Activated naive CD4-positive, alpha-beta T cell treated with anti-CD3 and anti-CD28 coated beads for 36 hours (primary cell): ENCODE data around the gene FRMD4B. TPM values are rescaled to one million over a fixed set of nuclear protein-coding genes. Genes with fewer than 3 reads are reported as not detected.

ENCODE experiments used
- CTCF ChIA-PET: fragments of 350-600 bp; sonication (Branson Sonifier 250); formaldehyde crosslinking; loops from one replicate; lab custom pipeline; 2021; ENCODE audit warnings: antibody characterized with exemption; lab: Charles Lee
- DNase-seq: peaks from one replicate; pipeline ENCODE4 v3.0.0-alpha.2; 2020
- H3K27ac Mint-ChIP-seq: one replicate; pipeline ENCODE4 v1.8.0; 2021; ENCODE audit warnings: mild to moderate bottlenecking, mixed read lengths
- H3K27me3 Mint-ChIP-seq: one replicate; pipeline ENCODE4 v1.8.0; 2021; ENCODE audit warnings: low read depth, mixed read lengths
- H3K36me3 Mint-ChIP-seq: one replicate; pipeline ENCODE4 v1.8.0; 2021; ENCODE audit warnings: low read depth, mixed read lengths
- H3K4me1 Mint-ChIP-seq: one replicate; pipeline ENCODE4 v1.8.0; 2021; ENCODE audit warnings: low read depth, mixed read lengths
- H3K4me3 Mint-ChIP-seq: one replicate; pipeline ENCODE4 v1.8.0; 2021; ENCODE audit warnings: mild to moderate bottlenecking, moderate library complexity, mixed read lengths
- H3K9me3 Mint-ChIP-seq: one replicate; pipeline ENCODE4 v1.8.0; 2021; ENCODE audit warnings: mixed read lengths
- intact Hi-C: fragments of 100-400 bp; cut with micrococcal nuclease; formaldehyde crosslinking; loops from one replicate; pipeline ENCODE4 v1.15.1; 2023
- total RNA-seq, 2 experiments: library from RNA; stranded (reverse); gene quantifications; one replicate each; pipeline ENCODE4 v1.2.3, GENCODE V29; 2021

Gene FRMD4B
- total RNA-seq, 2 experiments from 2014 or later: 11.9 to 12.1 TPM

- Mint-ChIP-seq H3K27me3 (no peaks in the 10 kb centered on the region), H3K9me3 (no peaks in the 10 kb centered on the region), H3K27ac (no peak overlapping the region), H3K36me3 (no peaks in the 10 kb centered on the region), H3K4me1 (no peaks in the 10 kb centered on the region), H3K4me3 (no peak overlapping the region)
- intact Hi-C loops: no loop called here
- no peak for DNase-seq
- CTCF ChIA-PET: interaction anchor here (0.6 to 4.1 kb wide), 5 partner anchors 13 to 152 kb away, joined by 3 to 28 read pairs (median 3); no protein-coding TSS in a partner anchor
These were observed 72.6 kb downstream of the FRMD4B start for GRCh38 chr3:69313251-69313650.

- no peak overlapping the region for H3K4me3 Mint-ChIP-seq
- intact Hi-C loops: loop anchor here (1.0 to 5.0 kb wide), 2 partner anchors 189 to 637 kb away; no protein-coding TSS in a partner anchor
- no peaks in the 10 kb centered on the region for H3K9me3 Mint-ChIP-seq
- no peaks in the 10 kb centered on the region for H3K36me3 Mint-ChIP-seq
- peak; percentile 12 for DNase-seq
- CTCF ChIA-PET: interaction anchor here (0.9 to 9.3 kb wide), 7 partner anchors 11 to 148 kb away, joined by 3 to 312 read pairs (median 3); no protein-coding TSS in a partner anchor
- H3K4me1 Mint-ChIP-seq: peaks cover 18% of the 10 kb centered on the region
- no peaks in the 10 kb centered on the region for H3K27me3 Mint-ChIP-seq
- H3K27ac Mint-ChIP-seq: no peak overlapping the region
These were observed 76.1 kb downstream of the FRMD4B start for GRCh38 chr3:69309814-69310213.

- CTCF ChIA-PET: interaction anchor here (0.5 to 9.3 kb wide), 55 partner anchors 8 to 636 kb away, joined by 3 to 312 read pairs (median 5); partner anchors contain the start of gene LMOD3
- Mint-ChIP-seq H3K4me3 (no peak overlapping the region), H3K4me1 (peaks cover 24% of the 10 kb centered on the region)
These were observed 79.4 kb downstream of the FRMD4B start for GRCh38 chr3:69306239-69307185.

GRCh38 chr3:69305011-69305410 lies 80.9 kb downstream of the FRMD4B start:
- Mint-ChIP-seq H3K27me3 (no peaks in the 10 kb centered on the region), H3K9me3 (no peaks in the 10 kb centered on the region), H3K4me3 (no peak overlapping the region), H3K36me3 (no peaks in the 10 kb centered on the region), H3K4me1 (peaks cover 24% of the 10 kb centered on the region), H3K27ac (no peak overlapping the region)
- DNase-seq: peak; percentile 45
- intact Hi-C loops: loop anchor here (1.0 to 5.0 kb wide), 8 partner anchors 17 to 642 kb away; no protein-coding TSS in a partner anchor
- CTCF ChIA-PET: interaction anchor here (0.8 to 9.3 kb wide), 21 partner anchors 10 to 185 kb away, joined by 3 to 312 read pairs (median 6); partner anchors contain the start of gene LMOD3

More at GRCh38 chr3:69306239-69307185, 79.4 kb downstream of the FRMD4B start:
- Mint-ChIP-seq H3K9me3 (no peaks in the 10 kb centered on the region), H3K36me3 (no peaks in the 10 kb centered on the region), H3K27me3 (no peaks in the 10 kb centered on the region), H3K27ac (peak overlapping the region; percentile 23)
- DNase-seq: peak; percentile 82
- intact Hi-C loops: loop anchor here (1.0 to 5.0 kb wide), 9 partner anchors 56 to 641 kb away; partner anchors contain the start of gene EOGT

GRCh38 chr3:69304396-69304795 lies 81.5 kb downstream of the FRMD4B start:
- Mint-ChIP-seq H3K27ac (no peak overlapping the region), H3K36me3 (no peaks in the 10 kb centered on the region), H3K4me3 (no peak overlapping the region), H3K9me3 (no peaks in the 10 kb centered on the region), H3K4me1 (peaks cover 24% of the 10 kb centered on the region), H3K27me3 (no peaks in the 10 kb centered on the region)
- intact Hi-C loops: no loop called here
- CTCF ChIA-PET: interaction anchor here (0.6 to 9.3 kb wide), 17 partner anchors 9 to 184 kb away, joined by 3 to 312 read pairs (median 6); partner anchors contain the start of gene LMOD3
- no peak for DNase-seq

GRCh38 chr3:69300296-69300695 lies 85.6 kb downstream of the FRMD4B start:
- intact Hi-C loops: no loop called here
- no peaks in the 10 kb centered on the region for H3K9me3 Mint-ChIP-seq
- CTCF ChIA-PET: interaction anchor here (0.6 to 2.3 kb wide), 3 partner anchors 13 to 245 kb away, joined by 3 to 15 read pairs (median 4); no protein-coding TSS in a partner anchor
- no peak overlapping the region for H3K27ac Mint-ChIP-seq
- H3K4me3 Mint-ChIP-seq: no peak overlapping the region
- no peaks in the 10 kb centered on the region for H3K27me3 Mint-ChIP-seq
- H3K4me1 Mint-ChIP-seq: peaks cover 11% of the 10 kb centered on the region
- H3K36me3 Mint-ChIP-seq: no peaks in the 10 kb centered on the region
- DNase-seq: no peak

GRCh38 chr3:69299344-69299743 lies 86.5 kb downstream of the FRMD4B start:
- Mint-ChIP-seq H3K4me3 (no peak overlapping the region), H3K27ac (no peak overlapping the region), H3K36me3 (no peaks in the 10 kb centered on the region), H3K27me3 (no peaks in the 10 kb centered on the region), H3K4me1 (peaks cover 2% of the 10 kb centered on the region), H3K9me3 (no peaks in the 10 kb centered on the region)
- DNase-seq: no peak
- CTCF ChIA-PET: interaction anchor here (1.2 to 1.3 kb wide), 2 partner anchors 11 to 17 kb away, joined by 3 read pairs; no protein-coding TSS in a partner anchor
- intact Hi-C loops: no loop called here

GRCh38 chr3:69297501-69297900 lies 88.4 kb downstream of the FRMD4B start:
- intact Hi-C loops: no loop called here
- H3K27me3 Mint-ChIP-seq: no peaks in the 10 kb centered on the region
- H3K27ac Mint-ChIP-seq: no peak overlapping the region
- H3K4me3 Mint-ChIP-seq: no peak overlapping the region
- no peak for DNase-seq
- H3K36me3 Mint-ChIP-seq: no peaks in the 10 kb centered on the region
- CTCF ChIA-PET: no interaction called here
- H3K9me3 Mint-ChIP-seq: no peaks in the 10 kb centered on the region
- H3K4me1 Mint-ChIP-seq: no peaks in the 10 kb centered on the region

GRCh38 chr3:69296995-69297394 lies 88.9 kb downstream of the FRMD4B start:
- CTCF ChIA-PET: no interaction called here
- Mint-ChIP-seq H3K27ac (no peak overlapping the region), H3K36me3 (no peaks in the 10 kb centered on the region), H3K4me1 (no peaks in the 10 kb centered on the region), H3K4me3 (no peak overlapping the region), H3K9me3 (no peaks in the 10 kb centered on the region), H3K27me3 (no peaks in the 10 kb centered on the region)
- intact Hi-C loops: no loop called here
- no peak for DNase-seq

- Mint-ChIP-seq H3K27me3 (no peaks in the 10 kb centered on the region), H3K36me3 (no peaks in the 10 kb centered on the region), H3K27ac (no peak overlapping the region), H3K9me3 (no peaks in the 10 kb centered on the region), H3K4me1 (peaks cover 7% of the 10 kb centered on the region), H3K4me3 (no peak overlapping the region)
- intact Hi-C loops: no loop called here
- CTCF ChIA-PET: interaction anchor here (0.7 to 1.5 kb wide), 5 partner anchors 12 to 133 kb away, joined by 3 to 4 read pairs (median 3); no protein-coding TSS in a partner anchor
- DNase-seq: no peak
These were observed 91.7 kb downstream of the FRMD4B start for GRCh38 chr3:69294014-69294766.

GRCh38 chr3:69292959-69293574 lies 92.8 kb downstream of the FRMD4B start:
- Mint-ChIP-seq H3K9me3 (no peaks in the 10 kb centered on the region), H3K27ac (no peak overlapping the region), H3K36me3 (no peaks in the 10 kb centered on the region), H3K4me1 (peaks cover 18% of the 10 kb centered on the region), H3K27me3 (no peaks in the 10 kb centered on the region), H3K4me3 (no peak overlapping the region)
- intact Hi-C loops: no loop called here
- no peak for DNase-seq
- CTCF ChIA-PET: interaction anchor here (0.8 to 1.8 kb wide), 3 partner anchors 13 to 132 kb away, joined by 3 to 9 read pairs (median 3); no protein-coding TSS in a partner anchor
